GM12865 (cell line): ENCODE measurements around the gene CDC25C.

Experiments
- DNase-seq: peaks from one replicate; pipeline ENCODE4 v3.0.0; 2010; ENCODE audit warnings: low read depth
- H3K4me3 ChIP-seq: 2 replicates; pipeline ENCODE4 v1.5.1; 2011; ENCODE audit warnings: mild to moderate bottlenecking, low read depth, low read length, control low read depth
- CTCF ChIP-seq: IDR thresholded peaks from 2 replicates; pipeline ENCODE4 v1.5.1; 2011; ENCODE audit warnings: low read length, control low read depth, low read depth, inconsistent platforms; ENCODE audit not compliant: insufficient read depth; ENCODE audit errors: missing control alignments

CDC25C gene

GRCh38 chr5:138240650-138241385 lies 90.8 kb downstream of the CDC25C start:
- TF ChIP-seq CTCF = no peak
- no peak for DNase-seq
- no peak overlapping the region for H3K4me3 ChIP-seq

- no peak for TF ChIP-seq CTCF
- H3K4me3 ChIP-seq = no peak overlapping the region
- DNase-seq = no peak
Measured at GRCh38 chr5:138238034-138238433, 93.6 kb downstream of the CDC25C start.
